NCI-H524 treated with DMSO at 0.1 percent for 48 hours (cell line): ENCODE results near the gene PLEKHM3.

Source experiments
- DNase-seq: peaks from one replicate; lab custom pipeline; 2025; lab: John Stamatoyannopoulos, UW

The PLEKHM3 gene

DNA sequence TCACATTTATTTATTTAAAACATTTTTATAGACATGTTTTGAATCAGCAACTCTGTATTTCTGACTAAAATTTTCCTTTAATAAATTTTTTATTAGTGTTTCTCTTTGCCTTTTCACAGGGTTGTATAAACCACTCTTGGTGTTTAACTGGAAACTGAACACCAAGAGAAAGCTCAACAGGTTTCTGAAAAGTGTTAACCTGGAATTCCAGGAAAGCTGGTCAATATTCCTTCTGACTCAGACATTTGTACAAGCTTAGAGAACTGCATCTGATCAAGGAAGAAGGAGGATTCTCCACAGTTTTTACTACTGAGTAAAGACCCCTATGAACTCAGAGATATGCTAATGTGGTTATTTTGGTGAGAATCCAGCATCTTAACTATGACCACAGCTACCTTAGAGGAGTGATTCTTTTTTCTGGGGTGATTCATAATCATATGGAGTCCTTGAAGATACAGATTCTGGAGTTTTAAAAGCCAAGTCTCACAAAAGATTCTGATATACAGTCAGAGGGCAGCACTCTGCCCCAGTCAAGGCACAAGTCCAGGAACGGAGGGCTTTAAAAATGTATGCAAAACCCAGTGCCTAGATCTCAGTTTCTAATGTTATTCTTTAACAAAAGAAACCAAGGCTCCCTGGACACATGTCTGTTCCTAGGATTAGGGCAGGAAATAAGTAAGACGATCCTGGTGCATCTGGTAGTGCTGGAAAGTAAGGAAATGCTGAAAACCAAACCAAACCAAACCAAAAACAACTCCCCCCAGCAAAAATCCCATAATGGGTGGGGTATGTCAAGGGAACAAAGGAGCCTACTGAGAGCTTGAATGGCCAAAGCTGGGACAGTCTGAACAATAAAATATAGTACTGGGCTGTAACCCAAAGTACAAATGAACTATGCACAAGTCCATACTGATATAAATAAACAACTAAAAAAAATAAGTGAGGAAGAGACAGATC, 170.6 kb downstream of the PLEKHM3 start:
- DNase-seq: no peak

- no peak for DNase-seq
These were observed 172.5 kb downstream of the PLEKHM3 start for GRCh38 chr2:207852791-207853190.

DNA sequence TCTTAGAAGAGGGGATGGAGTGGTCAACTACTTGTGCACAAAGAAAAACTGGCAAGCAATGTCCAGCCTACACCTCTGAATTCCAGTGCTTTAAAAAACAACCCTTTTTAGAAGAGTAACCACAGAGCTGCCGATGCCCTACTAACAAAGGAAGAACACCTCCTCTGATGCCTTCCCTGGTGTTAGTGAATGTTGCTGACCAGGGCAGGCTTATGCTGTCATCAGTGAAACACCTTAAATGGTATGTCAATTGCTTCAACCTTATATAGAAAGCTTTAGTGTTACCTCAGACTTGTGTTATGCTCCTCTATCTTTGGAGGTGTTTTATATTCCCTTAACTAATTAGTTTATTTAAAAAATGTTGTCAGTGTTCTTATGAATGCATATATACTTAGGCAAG, 175.9 kb downstream of the PLEKHM3 start:
- DNase-seq: no peak

DNA sequence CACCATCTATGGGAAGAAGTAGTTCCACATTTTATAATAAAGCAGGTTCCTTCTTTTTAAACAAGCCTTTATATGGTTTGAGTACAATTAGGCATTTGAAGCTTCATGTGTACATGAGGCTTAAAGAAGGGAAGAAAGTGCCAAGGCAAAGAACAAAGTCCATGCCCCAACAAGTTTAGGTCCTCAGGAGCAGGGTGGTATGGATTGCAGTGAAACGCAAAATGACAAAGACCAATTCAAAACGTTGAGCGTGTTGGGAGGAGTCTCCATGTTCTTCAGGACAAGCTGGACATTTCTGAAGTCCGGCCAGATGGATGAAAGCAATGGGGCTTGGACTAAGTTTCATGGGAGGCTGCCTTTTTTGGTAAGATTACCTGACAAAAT, 176.8 kb downstream of the PLEKHM3 start:
- no peak for DNase-seq

- DNase-seq: no peak
These were observed 177.4 kb downstream of the PLEKHM3 start for GRCh38 chr2:207847807-207848544.

GRCh38 chr2:207847098-207847806, 178.1 kb downstream of the PLEKHM3 start:
- DNase-seq: no peak

DNA sequence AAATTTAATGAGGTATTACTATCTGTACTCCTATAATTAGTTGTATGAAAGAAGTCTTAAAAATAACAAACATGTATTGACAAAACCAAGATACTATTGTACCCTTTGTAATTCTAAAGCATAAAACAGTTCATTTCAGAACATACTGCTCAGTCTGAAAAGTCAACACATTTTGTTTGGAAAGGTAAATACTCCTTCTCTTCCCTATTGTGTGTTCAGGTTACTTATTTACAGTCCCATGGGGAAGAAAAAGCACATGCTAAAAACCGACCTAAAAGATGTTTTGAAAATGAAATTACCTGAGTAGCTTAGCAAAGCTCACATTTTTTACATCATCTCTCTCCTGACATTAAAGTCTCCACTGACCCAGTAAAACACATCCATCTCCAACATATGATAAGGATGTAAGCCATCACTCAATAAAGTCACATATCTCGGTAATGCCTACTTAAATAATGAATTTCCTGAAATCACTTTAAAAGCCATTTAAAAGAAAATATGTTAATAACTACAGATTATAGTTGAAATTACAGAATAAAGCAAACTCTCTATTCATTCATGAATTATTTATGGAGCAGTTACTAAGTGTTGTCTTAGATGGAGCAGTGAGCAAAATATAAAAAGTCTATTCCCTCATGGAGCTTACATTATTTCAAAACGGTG, 180.0 kb downstream of the PLEKHM3 start:
- no peak for DNase-seq

- no peak for DNase-seq
These were observed 180.7 kb downstream of the PLEKHM3 start for GRCh38 chr2:207844648-207845047.

DNA sequence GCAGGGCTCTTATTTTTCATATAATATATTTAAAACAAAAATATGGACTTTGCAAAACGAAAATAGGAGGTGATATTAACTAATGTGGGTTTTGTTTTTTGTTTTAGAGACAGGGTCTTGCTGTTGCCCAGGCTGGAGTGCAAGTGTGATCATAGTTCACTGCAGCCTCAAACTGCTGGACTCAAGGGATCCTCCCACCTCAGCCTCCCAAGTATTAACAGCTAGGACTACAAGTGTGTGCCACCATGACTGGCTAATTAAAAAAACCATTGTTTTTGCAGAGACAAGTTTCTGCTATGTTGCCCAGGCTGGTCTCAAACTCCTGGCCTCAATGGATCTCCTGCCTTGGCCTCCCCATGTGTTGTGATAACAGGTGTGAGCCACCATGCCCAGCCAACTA, 185.2 kb downstream of the PLEKHM3 start:
- DNase-seq: no peak

- DNase-seq: no peak
These were observed 185.8 kb downstream of the PLEKHM3 start for GRCh38 chr2:207839575-207839974.

DNA sequence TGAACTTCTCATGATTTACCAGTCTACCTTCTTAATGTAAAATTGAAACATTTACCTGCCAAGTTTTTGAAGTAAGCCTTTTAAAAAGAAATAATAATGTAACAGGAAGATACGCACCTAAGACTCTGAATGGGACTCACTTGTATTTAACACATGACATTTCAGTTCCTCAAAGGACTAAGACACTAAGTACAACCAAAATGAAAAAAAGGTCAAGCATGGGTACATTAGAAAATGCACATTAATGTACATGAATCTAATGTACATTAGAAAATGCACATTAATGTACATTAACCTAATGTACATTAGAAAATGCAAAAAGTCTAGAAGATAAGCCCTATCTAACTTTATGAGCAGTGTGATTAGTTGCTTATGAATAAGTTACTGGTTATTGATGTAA, 186.3 kb downstream of the PLEKHM3 start:
- no peak for DNase-seq

GRCh38 chr2:207836521-207837133, 188.7 kb downstream of the PLEKHM3 start:
- no peak for DNase-seq

DNA sequence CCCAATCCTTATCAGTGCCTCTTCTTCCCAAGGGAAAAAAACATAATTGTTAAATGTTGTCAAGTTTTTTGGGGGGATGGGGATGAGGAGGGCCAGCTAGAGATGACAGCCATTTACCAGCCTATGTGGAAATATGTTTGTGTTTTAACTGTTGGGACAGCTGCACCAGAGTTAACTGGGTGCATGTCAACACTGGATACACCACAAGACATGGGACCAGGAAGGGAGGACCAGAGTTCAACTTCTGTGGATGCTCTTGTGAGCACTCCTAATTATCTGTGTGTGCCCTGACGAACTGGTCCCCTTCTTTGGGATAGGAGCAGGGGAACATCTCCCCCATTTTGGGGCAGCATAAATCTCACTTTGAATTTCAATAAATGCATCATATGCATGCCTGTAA, 189.5 kb downstream of the PLEKHM3 start:
- no peak for DNase-seq

- DNase-seq: no peak
These were observed 192.0 kb downstream of the PLEKHM3 start for GRCh38 chr2:207833251-207833751.

- DNase-seq: no peak
These were observed 193.6 kb downstream of the PLEKHM3 start for GRCh38 chr2:207831584-207832248.

GRCh38 chr2:207830778-207831438, 194.4 kb downstream of the PLEKHM3 start:
- no peak for DNase-seq

DNA sequence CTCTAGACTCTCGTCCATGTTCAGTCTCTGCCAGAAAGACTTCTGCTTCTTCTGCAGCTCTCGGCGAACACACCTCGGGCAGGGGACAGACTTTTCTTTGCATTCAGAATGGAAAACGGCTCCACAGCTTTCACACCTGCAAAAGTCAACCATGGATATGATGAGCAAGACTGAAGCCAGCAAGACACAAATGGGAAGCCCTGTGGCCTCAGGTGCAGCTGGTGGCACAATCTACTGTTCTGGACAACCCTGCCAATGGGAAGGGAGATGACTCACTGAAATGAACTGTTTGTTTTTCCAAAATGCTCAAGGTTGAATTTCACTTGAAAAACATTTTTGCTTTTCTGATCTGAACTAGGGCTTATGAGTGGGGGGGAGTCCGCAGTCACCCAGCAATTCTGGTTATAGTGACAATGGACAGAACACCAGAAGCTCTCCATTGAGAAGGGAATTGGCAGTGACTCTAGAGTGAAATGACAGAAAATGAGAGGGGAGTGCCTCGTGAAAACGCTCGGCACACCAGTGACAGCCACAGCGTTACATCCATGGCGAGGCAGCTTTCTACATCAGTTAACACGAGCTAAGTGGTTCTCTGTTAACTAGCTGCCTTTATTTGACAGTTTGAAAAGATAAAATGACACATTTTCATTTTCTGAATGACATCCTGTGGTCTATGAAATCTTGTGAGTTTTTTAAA, 196.8 kb downstream of the PLEKHM3 start:
- DNase-seq: no peak

DNA sequence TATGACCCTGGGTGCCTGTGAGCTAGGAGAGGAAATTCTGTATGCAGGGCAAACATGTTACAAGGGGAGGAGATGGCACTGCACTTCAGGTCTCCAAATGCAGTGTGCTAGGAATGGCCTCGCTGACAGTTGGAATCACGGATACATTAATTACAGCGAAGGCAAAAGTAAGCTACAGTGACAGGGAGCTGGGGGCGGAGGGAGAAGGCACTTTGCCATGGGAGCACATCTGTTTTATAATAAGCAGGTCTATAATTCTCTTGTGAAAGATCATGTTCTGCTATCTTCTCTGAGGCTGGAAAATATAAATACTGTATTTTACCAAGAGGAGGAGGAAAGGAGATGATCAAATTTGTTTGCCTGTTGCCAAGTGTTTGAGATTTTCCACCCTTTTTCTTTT, 199.3 kb downstream of the PLEKHM3 start:
- no peak for DNase-seq
